Epithelial cell of proximal tubule (primary cell): ENCODE results near the gene CERS1. TPM values are rescaled to one million over a fixed set of nuclear protein-coding genes. Genes with fewer than 3 reads are reported as not detected.

Source experiments
- DNase-seq: peaks from one replicate; pipeline ENCODE4 v3.0.0-alpha.2; 2011; ENCODE audit warnings: low read depth
- H3K4me3 ChIP-seq: 2 replicates; pipeline ENCODE4 v1.5.1; 2011; ENCODE audit warnings: low read depth, mild to moderate bottlenecking, low read length
- total RNA-seq: library from RNA; depleted of rRNA; stranded (reverse); fragments of >200 nt; gene quantifications from 2 replicates; pipeline ENCODE4 v1.2.3, GENCODE V29; 2015
- TF ChIP-seq, protein P1 (sequence below): conservative IDR thresholded peaks from 2 replicates; pipeline ENCODE4 v1.5.1; 2012; ENCODE audit warnings: low read depth, mild to moderate bottlenecking, low read length

The CERS1 gene, protein sequence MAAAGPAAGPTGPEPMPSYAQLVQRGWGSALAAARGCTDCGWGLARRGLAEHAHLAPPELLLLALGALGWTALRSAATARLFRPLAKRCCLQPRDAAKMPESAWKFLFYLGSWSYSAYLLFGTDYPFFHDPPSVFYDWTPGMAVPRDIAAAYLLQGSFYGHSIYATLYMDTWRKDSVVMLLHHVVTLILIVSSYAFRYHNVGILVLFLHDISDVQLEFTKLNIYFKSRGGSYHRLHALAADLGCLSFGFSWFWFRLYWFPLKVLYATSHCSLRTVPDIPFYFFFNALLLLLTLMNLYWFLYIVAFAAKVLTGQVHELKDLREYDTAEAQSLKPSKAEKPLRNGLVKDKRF
- total RNA-seq: 0.87 and 2.0 TPM in 2 replicates

DNA sequence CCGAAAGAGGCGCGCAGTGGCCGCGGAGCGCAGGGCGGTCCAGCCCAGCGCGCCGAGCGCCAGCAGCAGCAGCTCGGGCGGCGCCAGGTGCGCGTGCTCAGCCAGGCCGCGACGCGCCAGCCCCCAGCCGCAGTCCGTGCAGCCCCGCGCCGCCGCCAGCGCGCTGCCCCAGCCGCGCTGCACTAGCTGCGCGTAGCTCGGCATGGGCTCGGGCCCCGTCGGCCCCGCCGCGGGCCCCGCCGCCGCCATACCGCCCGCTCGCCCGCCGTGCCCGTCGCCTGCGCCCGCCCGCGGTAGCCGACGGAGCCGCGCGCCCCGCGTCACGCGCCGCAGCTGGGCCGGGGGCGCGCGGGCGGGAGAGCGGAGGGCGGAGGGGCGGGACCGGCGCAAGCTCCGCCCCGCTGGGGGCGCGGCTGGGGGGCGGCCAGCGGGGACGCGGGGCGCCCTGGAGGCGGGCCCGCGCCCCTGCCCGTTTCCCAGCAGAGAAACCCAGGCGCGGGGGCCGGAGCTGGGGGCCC is at the start of gene CERS1:
Gene CERS1 (minus strand): TSS at position 335 of the 518 bp plus-strand sequence. CDS start 86 bp downstream, at position 249.
- DNase-seq: no peak
- peak within 1 kb of the TSS; percentile 43 for H3K4me3 ChIP-seq
- TF ChIP-seq, protein P1, sequence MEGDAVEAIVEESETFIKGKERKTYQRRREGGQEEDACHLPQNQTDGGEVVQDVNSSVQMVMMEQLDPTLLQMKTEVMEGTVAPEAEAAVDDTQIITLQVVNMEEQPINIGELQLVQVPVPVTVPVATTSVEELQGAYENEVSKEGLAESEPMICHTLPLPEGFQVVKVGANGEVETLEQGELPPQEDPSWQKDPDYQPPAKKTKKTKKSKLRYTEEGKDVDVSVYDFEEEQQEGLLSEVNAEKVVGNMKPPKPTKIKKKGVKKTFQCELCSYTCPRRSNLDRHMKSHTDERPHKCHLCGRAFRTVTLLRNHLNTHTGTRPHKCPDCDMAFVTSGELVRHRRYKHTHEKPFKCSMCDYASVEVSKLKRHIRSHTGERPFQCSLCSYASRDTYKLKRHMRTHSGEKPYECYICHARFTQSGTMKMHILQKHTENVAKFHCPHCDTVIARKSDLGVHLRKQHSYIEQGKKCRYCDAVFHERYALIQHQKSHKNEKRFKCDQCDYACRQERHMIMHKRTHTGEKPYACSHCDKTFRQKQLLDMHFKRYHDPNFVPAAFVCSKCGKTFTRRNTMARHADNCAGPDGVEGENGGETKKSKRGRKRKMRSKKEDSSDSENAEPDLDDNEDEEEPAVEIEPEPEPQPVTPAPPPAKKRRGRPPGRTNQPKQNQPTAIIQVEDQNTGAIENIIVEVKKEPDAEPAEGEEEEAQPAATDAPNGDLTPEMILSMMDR: no peak

DNA sequence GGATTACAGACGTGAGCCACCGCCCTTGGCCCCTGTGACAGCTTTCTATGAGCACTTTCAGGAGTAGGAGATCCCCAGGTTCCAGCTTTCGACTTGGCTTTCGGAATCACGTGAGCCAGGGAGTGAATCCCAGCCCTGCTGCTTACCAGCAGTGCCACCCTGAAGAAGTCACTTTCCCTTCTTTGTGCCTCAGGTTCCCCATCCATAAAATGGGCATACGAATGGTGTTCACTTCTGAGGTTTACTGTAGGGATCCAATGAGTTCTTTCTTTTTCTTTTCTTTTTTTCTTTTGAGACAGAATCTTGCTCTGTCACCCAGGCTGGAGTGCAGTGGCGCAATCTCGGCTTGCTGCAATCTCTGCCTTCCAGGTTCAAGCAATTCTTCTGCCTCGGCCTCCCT is 49.3 kb upstream of the CERS1 start:
- TF ChIP-seq, protein P1: no peak
- H3K4me3 ChIP-seq: no peak overlapping the region
- no peak for DNase-seq

- TF ChIP-seq, protein P1: no peak
- no peak overlapping the region for H3K4me3 ChIP-seq
- DNase-seq: no peak
Observed at GRCh38 chr19:18943465-18943864, 47.5 kb upstream of the CERS1 start.

GRCh38 chr19:18942692-18943091 is 46.7 kb upstream of the CERS1 start:
- no peak overlapping the region for H3K4me3 ChIP-seq
- no peak for DNase-seq
- TF ChIP-seq, protein P1: no peak

- TF ChIP-seq, protein P1: no peak
- H3K4me3 ChIP-seq: peak overlapping the region; percentile 28
- no peak for DNase-seq
Observed at GRCh38 chr19:18941628-18942354, 45.8 kb upstream of the CERS1 start.

GRCh38 chr19:18940769-18941627 is 45.0 kb upstream of the CERS1 start, which contains the start of gene HOMER3:
HOMER3 (minus strand) TSS chr19:18941217; CDS start chr19:18938982, 2,235 bp downstream.
- H3K4me3 ChIP-seq: peak within 1 kb of the TSS; percentile 98
- DNase-seq: no peak
- TF ChIP-seq, protein P1: peak; percentile 35
